Gastroesophageal sphincter (tissue), 4 donors: ENCODE data around the gene ANO2. TPM values are rescaled to one million over a fixed set of nuclear protein-coding genes. Genes with fewer than 3 reads are reported as not detected.

Experiments
- ATAC-seq: fragments of 150-250 bp; one replicate; pipeline ENCODE4 v1.9.1; 2016; ENCODE audit warnings: mild to moderate bottlenecking, moderate library complexity
- H3K27ac ChIP-seq, 4 donors: fragments of 200-600 bp; sonication (generic) in 3 of 4; 1 replicate in 3 of 4; 2 replicates in 1 of 4; pipeline ENCODE4 v1.5.1; 2016 to 2019
- H3K27me3 ChIP-seq: fragments of 200-600 bp; sonication (generic); one replicate; pipeline ENCODE4 v1.5.1; 2019
- H3K36me3 ChIP-seq, 2 donors: fragments of 200-600 bp; sonication (generic); one replicate each; pipeline ENCODE4 v1.5.1; 2019; ENCODE audit warnings: control low read depth in 1 of 2
- H3K4me1 ChIP-seq, 3 donors: fragments of 200-600 bp; sonication (generic); 1 replicate in 2 of 3; 2 replicates in 1 of 3; pipeline ENCODE4 v1.5.1; 2016 to 2019; ENCODE audit warnings: control low read depth in 2 of 3
- H3K4me3 ChIP-seq, 2 donors: fragments of 200-600 bp; sonication (generic); one replicate each; pipeline ENCODE4 v1.5.1; 2019; ENCODE audit warnings: mild to moderate bottlenecking in 1 of 2, moderate library complexity in 1 of 2
- H3K9me3 ChIP-seq, 3 donors: fragments of 200-600 bp; sonication (generic); one replicate each; pipeline ENCODE4 v1.5.1; 2017 to 2019; ENCODE audit warnings: control low read depth in 2 of 3
- EP300 ChIP-seq: sonication (generic); formaldehyde crosslinking; IDR thresholded peaks from one replicate; pipeline ENCODE4 v1.6.1; 2017; ENCODE audit warnings: antibody characterized with exemption, mild to moderate bottlenecking
- POLR2A ChIP-seq, 2 donors: fragments of 450-650 bp; IDR thresholded peaks; one replicate each; pipeline ENCODE4 v1.6.1; 2017; ENCODE audit warnings: antibody characterized with exemption in 2 of 2, mild to moderate bottlenecking in 2 of 2, moderate library complexity in 1 of 2
- POLR2AphosphoS5 ChIP-seq: sonication (generic); formaldehyde crosslinking; IDR thresholded peaks from one replicate; pipeline ENCODE4 v1.6.1; 2017; ENCODE audit warnings: antibody characterized with exemption
- WGBS, 2 donors: methylation state at CpG; one replicate each; pipeline ENCODE4 v1.1.5; 2018; ENCODE audit warnings: low coverage in 1 of 2; 5-methylcytosine and 5-hydroxymethylcytosine counted together
- total RNA-seq, 4 donors: library from RNA; depleted of rRNA; stranded (reverse); fragments of >200 nt; gene quantifications; one replicate each; pipeline ENCODE4 v1.1.0, GENCODE V29; 2016
- TF ChIP-seq, protein P1 (sequence below), 4 experiments: fragments of 200-600 bp in 2 of 4; fragments of 450-650 bp in 2 of 4; sonication (generic) in 1 of 4; IDR thresholded peaks; one replicate each; pipeline ENCODE4 v1.5.1; 2017 to 2019; ENCODE audit warnings: antibody characterized with exemption in 4 of 4, mild to moderate bottlenecking in 2 of 4, moderate library complexity in 2 of 4

The ANO2 gene
- total RNA-seq, 4 donors from 2014 or later = 3.1 to 10.9 (median 6.7) TPM

DNA sequence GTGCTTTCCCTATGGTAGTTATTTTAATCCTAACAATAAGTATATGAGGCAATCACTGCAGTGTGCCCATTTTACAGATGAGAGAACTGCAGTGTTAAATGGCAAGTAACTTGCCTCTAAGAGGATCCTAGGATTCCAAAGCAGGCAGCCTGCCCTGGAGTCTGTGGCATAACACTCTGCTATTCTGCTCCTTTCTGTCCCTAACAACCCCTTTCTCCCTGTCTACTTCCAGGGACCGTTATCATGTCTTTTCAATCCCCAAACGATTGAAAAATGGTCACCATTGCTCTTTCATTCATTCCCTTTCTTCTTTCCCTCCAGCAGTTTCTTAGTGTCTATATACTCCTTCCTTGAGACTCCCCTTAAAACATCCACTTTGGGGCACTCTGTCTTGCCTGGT lies 1.3 kb upstream of the ANO2 start:
- TF ChIP-seq EP300 = no peak
- no peak for TF ChIP-seq POLR2AphosphoS5
- TF ChIP-seq, protein P1, sequence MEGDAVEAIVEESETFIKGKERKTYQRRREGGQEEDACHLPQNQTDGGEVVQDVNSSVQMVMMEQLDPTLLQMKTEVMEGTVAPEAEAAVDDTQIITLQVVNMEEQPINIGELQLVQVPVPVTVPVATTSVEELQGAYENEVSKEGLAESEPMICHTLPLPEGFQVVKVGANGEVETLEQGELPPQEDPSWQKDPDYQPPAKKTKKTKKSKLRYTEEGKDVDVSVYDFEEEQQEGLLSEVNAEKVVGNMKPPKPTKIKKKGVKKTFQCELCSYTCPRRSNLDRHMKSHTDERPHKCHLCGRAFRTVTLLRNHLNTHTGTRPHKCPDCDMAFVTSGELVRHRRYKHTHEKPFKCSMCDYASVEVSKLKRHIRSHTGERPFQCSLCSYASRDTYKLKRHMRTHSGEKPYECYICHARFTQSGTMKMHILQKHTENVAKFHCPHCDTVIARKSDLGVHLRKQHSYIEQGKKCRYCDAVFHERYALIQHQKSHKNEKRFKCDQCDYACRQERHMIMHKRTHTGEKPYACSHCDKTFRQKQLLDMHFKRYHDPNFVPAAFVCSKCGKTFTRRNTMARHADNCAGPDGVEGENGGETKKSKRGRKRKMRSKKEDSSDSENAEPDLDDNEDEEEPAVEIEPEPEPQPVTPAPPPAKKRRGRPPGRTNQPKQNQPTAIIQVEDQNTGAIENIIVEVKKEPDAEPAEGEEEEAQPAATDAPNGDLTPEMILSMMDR (IDR thresholded peaks at IDR 0.05) = no peak
- no peak for TF ChIP-seq POLR2A (IDR thresholded peaks at IDR 0.05)
- H3K36me3 ChIP-seq = peaks cover 0 to 3% of the 10 kb centered on the region in 2 donors
- peaks cover 67% of the 10 kb centered on the region for H3K27me3 ChIP-seq
- H3K9me3 ChIP-seq = no peaks in the 10 kb centered on the region
- 70 to 79% methylated on average over 2 of the region's 2 CpGs for WGBS, 2 donors
- peaks cover 0 to 12% (median 4%) of the 10 kb centered on the region in 3 donors for H3K4me1 ChIP-seq
- no peak for ATAC-seq
- no peak overlapping the region for H3K4me3 ChIP-seq
- H3K27ac ChIP-seq = no peak overlapping the region

DNA sequence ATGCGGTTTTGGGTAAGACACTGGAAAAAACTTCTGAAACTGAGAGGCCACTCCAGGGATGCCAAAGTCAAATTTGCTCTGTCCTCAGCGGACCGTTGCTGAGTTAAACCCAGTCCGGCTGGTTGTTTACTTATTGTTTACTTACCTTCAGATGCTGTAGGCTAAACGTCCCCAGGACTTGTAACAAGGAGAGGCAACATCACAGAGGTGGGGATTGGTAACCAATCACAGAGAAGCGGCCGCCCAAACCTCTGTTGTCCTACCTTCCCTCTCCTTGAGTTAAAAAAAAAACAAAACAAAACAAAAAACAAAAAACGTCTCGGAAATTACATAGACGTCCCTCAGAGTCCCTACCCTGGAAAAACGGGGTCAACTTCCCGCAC lies 380 bp downstream of the ANO2 start:
- Histone ChIP-seq H3K27me3 (peaks cover 76% of the 10 kb centered on the region), H3K9me3 (no peaks in the 10 kb centered on the region), H3K27ac (no peak overlapping the region), H3K4me1 (peaks cover 0 to 12% (median 4%) of the 10 kb centered on the region in 3 donors), H3K4me3 (peak overlapping the region in 1 of 2 donors; percentile 47), H3K36me3 (no peaks in the 10 kb centered on the region)
- ATAC-seq = no peak
- WGBS, 2 donors = 10 to 29% methylated on average over 2 to 6 of the region's 12 CpGs
- TF ChIP-seq EP300 = no peak
- TF ChIP-seq POLR2AphosphoS5 = no peak
- no peak for TF ChIP-seq POLR2A (IDR thresholded peaks at IDR 0.05)
- TF ChIP-seq, protein P1 (IDR thresholded peaks at IDR 0.05) = no peak

DNA sequence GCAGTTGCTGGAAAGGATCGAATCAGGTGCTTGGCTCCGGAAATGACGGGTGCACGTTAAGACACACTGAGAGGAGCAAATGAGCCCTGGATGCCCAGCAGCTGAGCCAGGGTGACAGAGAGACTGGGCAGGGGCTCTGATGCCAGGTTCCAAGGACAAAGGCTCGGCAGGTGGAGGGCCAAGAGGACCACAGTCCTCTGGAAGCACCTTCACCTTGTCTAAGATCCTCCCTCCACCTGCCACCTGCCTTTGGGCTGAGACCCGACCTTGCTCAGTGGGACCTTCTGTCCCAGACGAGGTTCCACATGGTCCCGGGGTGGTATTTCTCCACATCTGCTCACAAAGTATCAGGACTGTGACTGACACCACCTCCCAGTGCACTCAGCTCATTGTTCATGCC lies 1.0 kb downstream of the ANO2 start:
- no peak overlapping the region for H3K27ac ChIP-seq
- 67 to 100% methylated on average over 1 to 6 of the region's 8 CpGs for WGBS, 2 donors
- TF ChIP-seq POLR2AphosphoS5 = no peak
- no peak for TF ChIP-seq POLR2A (IDR thresholded peaks at IDR 0.05)
- TF ChIP-seq, protein P1 (IDR thresholded peaks at IDR 0.05) = no peak
- TF ChIP-seq EP300 = no peak
- ATAC-seq = no peak
- no peaks in the 10 kb centered on the region for H3K9me3 ChIP-seq
- H3K4me3 ChIP-seq = no peak overlapping the region
- no peaks in the 10 kb centered on the region for H3K36me3 ChIP-seq
- H3K27me3 ChIP-seq = peaks cover 73% of the 10 kb centered on the region
- peaks cover 0 to 12% (median 4%) of the 10 kb centered on the region in 3 donors for H3K4me1 ChIP-seq

DNA sequence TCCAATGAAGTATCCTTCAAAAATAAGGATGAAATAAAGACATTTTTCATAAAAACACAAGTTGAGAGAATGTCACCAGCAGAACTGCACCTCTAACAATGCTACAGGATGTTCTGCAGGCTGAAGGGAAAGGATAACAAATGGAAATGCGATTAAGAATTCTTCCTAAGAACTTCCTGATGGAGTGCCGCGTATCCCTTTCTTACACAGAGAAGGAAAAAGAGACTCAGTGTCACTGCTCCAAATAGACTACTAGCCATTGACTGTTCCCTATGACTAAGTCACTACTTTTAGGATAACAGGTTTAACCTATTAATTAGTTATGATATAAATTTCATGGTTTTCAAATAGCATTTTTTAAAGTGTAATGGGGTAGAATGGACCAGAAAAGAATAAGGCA lies 3.2 kb downstream of the ANO2 start:
- TF ChIP-seq POLR2AphosphoS5 = no peak
- TF ChIP-seq POLR2A (IDR thresholded peaks at IDR 0.05) = no peak
- TF ChIP-seq, protein P1 (IDR thresholded peaks at IDR 0.05) = no peak
- TF ChIP-seq EP300 = no peak
- no peak for ATAC-seq
- no peak overlapping the region for H3K27ac ChIP-seq
- peaks cover 0 to 12% (median 4%) of the 10 kb centered on the region in 3 donors for H3K4me1 ChIP-seq
- WGBS, 2 donors = 69 to 73% methylated on average over 3 of the region's 3 CpGs
- no peak overlapping the region for H3K4me3 ChIP-seq
- H3K9me3 ChIP-seq = no peaks in the 10 kb centered on the region
- H3K27me3 ChIP-seq = peaks cover 69% of the 10 kb centered on the region
- no peaks in the 10 kb centered on the region for H3K36me3 ChIP-seq

DNA sequence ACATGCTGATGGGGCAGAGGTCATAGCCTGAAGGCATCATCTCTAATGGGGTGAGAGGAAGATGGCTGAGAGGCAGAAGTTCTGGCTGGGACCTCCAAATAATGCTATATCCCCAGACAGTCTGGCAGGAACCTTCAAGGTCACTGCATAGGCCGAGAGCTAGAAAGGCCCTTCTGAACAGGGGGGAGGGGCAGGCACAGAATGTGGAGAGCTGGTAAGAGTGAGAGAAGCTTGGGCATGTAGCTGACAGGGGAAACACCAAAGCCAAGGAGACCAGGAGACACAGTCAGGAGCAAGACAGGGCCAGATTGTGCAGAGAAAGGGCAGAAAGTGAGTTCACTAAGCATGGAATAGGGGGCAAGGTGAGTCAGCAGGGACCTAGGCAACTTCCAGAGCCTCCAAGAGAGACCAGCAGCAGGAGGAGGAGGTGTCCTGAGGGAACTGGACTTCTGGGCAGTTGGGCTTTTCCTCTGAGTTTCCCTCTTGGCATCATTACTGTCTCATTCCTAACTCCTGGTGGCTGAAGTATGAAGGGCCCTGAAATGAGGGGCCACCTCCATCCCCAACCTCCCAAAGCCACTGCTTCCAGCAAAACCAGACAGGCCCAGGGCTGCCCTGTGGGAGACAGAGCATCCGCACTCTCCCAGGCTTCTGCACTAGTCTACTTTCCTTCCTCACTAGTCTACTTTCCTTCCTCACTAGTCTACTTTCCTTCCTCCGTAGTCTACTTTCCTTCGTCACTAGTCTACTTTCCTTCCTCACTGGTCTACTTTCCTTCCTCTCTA lies 17.1 kb downstream of the ANO2 start:
- Histone ChIP-seq H3K27ac (no peak overlapping the region), H3K27me3 (peaks cover 22% of the 10 kb centered on the region), H3K9me3 (no peaks in the 10 kb centered on the region), H3K36me3 (no peaks in the 10 kb centered on the region), H3K4me1 (no peaks in the 10 kb centered on the region), H3K4me3 (no peak overlapping the region)
- ATAC-seq = no peak
- TF ChIP-seq, protein P1 (IDR thresholded peaks at IDR 0.05) = no peak
- TF ChIP-seq POLR2AphosphoS5 = no peak
- no peak for TF ChIP-seq POLR2A (IDR thresholded peaks at IDR 0.05)
- no peak for TF ChIP-seq EP300
- 82% methylated on average over 4 of the region's 4 CpGs; no CpG with 5 or more reads in 1 of the 2 donors for WGBS, 2 donors
